SH-SY5Y (cell line): Measurements from ENCODE around the gene VHLL.

Source experiments
- GATA2 ChIP-seq: IDR thresholded peaks from 2 replicates; pipeline ENCODE4 v1.6.1; 2011; ENCODE audit warnings: mild to moderate bottlenecking, low read depth, low read length
- GATA3 ChIP-seq: IDR thresholded peaks from 2 replicates; pipeline ENCODE4 v1.6.1; 2011; ENCODE audit warnings: low read depth, mild to moderate bottlenecking, low read length, moderate library complexity

DNA sequence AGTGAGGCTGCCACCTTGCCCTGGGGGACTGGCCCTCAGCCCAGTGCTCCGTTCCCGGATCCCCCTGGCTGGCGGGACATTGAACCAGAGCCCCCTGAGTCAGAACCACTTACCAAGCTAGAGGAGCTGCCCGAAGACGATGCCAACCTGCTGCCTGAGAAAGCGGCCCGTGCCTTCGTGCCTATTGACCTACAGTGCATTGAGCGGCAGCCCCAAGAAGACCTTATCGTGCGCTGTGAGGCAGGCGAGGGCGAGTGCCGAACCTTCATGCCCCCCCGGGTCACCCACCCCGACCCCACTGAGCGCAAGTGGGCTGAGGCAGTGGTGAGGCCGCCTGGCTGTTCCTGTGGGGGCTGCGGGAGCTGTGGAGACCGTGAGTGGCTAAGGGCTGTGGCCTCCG lies 13.7 kb downstream of the VHLL start:
- TF ChIP-seq GATA2 (no peak), GATA3 (no peak)
